Stimulated activated CD8-positive, alpha-beta memory T cell treated with anti-CD3 and anti-CD28 coated beads, Interleukin-2, amount 100 ng/mL, for 48 hours (primary cell): ENCODE data around the gene SH3RF1.

Source experiments
- DNase-seq, 2 donors: peaks; one replicate each; pipeline ENCODE4 v3.0.0-alpha.2; 2020; ENCODE audit warnings: low read depth in 2 of 2

Gene SH3RF1

DNA sequence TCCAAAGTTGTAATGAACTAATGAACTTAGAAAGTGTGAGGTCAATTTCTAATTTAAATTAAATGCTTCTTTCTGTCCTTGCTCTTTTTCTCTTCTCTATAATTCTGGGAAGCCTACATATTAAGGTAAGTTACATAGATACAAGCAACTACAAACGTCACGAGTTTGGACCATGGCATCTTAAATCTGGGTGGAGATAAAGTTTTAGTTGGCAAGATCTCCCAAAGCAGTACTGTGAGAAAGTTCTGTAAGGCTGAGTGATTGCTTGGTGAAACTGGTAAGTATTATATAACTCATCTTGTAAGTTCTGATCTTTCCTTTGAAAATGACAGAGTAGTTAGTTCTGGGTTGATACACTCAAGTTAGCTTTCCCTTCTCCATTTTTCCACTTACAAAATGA is 135.0 kb downstream of the SH3RF1 start:
- no peak for DNase-seq

- no peak for DNase-seq
These were observed 136.8 kb downstream of the SH3RF1 start for GRCh38 chr4:169133932-169134331.

- no peak for DNase-seq
These were observed 138.0 kb downstream of the SH3RF1 start for GRCh38 chr4:169132561-169133305.

DNA sequence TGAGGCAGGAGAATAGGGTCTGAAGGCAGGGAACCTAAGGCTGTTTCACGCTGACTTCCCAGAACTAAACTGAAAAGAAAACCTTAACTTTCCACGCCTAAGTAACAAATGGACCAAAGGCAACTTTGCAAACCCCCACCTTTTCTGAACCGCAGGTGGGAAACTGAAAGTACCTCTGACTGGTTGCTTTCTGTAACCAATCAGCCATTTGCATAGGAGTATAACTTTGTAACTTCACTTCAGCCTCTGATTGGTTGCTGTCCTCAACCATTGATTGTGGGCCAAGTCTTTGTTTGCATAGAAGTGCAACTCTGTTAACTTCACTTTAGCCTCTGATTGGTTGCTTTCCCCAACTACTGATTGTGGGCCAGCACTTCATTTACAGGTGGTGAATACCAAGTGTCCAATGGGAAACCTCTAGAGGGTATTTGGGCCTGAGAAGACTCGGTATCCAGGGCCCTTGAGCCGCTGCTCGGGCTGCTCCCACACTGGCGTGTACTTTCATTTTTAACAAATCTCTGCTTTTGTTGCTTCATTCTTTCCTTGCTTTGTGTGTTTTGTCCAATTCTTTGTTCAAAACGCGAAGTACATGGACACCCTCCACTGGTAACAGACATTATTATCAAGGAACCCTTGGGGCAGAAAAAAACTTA is 139.1 kb downstream of the SH3RF1 start:
- DNase-seq: no peak

DNA sequence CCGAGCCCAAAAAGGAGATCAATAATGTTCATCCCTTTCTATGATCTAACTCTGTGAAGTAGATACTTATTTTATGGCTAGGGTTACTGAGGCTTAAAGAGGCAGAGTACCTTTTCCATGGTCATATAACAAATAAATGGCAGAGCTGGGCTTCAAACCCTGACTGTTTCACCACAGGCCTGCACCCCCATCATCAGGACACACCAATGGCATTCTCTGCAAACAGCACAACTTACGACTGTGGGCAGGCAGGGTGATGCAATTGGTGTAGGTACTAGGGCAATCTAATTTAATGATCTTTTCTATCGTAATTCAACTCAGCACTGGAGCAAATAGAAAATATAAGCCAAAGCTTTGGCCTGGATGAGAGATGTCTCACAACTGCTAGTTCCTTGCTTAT is 141.9 kb downstream of the SH3RF1 start:
- DNase-seq: no peak

DNA sequence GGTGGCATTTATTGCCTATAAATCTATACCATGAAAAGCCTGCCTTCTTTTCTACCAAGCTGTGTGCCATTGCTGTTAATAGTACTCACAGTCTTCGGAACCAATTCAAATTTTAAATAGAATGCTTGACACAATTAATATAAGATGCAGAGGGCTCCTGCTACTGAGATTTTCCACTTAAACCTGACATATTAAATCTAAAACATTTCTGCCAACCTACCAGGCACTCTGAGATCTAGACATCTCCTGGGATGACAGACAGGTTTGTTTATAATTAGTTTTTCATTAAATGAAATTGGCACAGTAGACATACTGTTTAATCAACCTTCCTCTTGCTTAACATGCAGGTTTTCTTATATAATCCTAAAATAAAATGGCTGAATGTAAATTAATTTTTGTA is 143.4 kb downstream of the SH3RF1 start:
- DNase-seq: no peak

DNA sequence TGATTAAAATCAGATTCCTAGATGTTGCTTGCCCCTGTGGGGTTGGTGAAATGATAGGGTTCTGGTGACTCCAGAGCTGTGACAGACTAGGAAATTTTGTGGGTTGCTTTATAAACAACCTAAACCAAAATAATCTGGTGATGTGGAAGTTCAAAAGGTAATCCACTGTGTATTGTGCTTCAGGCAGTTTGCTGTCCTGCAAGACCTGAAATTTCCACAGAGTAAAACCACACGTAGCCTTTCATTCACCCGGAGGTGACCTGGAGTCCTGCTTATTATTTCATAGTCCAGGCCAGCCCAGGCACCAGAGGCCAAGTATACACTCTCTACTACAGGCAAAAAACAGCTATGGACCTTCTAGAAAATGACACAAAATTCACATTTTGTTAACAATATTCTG is 146.1 kb downstream of the SH3RF1 start:
- no peak for DNase-seq

DNA sequence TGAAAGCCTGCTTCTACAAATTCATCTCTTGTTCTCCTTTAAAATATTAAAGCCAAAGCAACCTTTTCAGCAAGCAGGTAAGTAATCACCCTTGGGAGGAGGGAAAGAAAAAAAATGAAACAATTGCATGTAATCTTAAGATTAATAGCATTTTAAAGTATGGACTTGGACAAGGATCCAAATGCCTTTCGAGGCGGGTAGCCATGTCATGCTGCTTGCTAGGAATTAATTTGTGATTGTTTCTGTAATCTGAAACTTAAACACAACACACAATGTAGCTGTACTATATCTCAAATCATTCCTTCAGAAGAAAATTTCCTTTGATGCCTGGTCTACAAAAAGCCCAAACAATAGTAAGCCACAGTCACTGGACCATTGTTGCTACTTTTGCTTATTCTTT is 148.3 kb downstream of the SH3RF1 start:
- DNase-seq: no peak

DNA sequence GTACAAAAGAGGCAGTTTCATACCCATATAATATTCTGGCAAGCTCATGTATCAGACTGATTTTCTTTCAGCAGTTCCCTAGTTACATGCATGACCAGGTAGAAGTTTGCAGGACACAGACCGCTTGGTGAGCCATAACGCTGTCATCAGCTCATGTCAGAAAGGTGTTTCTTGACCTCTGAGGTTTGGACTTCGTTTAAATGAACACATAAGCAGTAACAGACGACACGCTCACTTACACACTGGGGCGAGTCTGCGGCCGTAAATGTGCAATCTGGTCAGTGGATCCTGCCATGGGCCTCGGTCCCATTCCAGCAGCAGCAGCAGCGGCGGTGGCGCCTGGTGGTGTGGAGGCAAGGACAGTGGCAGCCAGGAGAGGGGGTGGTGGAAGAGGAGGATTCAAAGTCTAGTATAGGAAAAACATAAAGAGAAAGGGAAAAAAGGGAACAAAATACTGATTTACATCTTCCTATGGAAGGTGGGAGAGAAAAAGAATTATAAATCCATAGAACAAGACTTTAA is 148.8 kb downstream of the SH3RF1 start:
- no peak for DNase-seq

- no peak for DNase-seq
These were observed 150.1 kb downstream of the SH3RF1 start for GRCh38 chr4:169120624-169121023.

GRCh38 chr4:169119536-169119935 is 151.2 kb downstream of the SH3RF1 start:
- DNase-seq: no peak

DNA sequence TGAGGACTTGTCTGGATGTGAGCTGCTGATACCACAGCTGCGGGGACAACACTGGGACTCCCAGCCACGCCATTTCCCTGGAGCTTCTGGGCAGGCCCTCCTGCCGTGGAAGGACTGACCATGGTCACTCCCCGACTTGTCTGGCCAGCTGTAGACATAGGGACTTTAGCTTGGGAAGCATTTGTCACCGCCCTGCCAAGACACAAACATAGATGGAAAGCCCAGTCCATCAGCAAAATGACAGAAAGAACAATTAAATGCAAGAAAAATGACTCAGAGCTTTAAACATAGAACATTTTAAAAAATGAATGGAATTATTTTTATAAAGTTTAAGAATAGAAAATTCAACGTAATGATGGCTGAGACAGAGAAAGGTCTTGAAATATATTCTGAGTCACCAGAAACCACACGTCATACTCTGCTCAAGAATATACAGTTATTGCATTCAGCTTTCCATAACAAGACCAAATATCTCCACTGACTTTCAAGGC is 153.1 kb downstream of the SH3RF1 start:
- no peak for DNase-seq

DNA sequence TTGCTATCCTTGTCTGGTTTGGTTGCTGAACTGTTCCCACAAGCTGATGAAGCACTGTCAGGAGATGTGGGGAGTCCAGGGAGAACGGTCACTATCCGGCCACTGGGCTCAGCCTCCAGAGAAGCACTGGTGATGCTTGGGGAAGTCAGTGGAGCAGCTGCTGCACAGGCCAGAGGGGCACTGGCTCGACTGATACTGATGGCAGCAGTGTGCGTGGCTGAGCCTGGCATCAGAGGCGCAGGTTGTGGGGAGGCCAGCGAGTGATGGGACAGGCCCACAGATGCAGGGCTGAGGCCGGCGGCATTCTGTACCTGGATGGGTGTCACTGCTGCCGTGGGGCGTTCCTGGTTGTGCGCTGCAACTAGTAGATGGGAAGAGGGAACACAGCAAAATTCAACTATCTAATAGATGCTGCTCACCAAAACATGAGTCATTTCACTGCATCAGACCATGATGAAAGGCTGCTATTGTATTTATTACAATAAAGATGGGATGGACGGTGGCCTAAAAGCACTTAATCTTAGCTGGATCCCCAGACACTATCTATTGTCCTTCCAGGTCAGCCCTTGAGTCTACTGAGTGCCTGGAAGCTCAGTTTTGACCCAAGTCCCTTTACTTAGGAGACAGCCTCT is 154.4 kb downstream of the SH3RF1 start:
- no peak for DNase-seq

DNA sequence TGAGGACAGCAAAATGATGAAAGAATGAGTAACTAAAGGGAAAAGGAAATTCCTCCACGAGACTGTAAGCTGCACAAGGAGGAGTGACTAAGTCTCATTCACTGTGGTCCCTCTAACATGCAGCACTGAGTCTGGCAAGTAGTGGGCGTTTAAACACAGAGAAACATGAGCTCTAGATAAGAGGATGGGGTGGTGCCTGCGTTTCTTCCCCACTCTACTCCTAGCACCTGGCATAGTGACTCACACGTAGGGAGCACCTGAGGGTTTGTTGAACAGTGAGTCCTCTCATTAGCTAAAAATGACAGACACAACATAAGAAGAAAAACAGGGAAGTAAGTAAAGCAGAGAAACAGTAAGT is 154.9 kb downstream of the SH3RF1 start:
- no peak for DNase-seq

GRCh38 chr4:169115144-169115896 is 155.4 kb downstream of the SH3RF1 start:
- no peak for DNase-seq

GRCh38 chr4:169114341-169114974 is 156.3 kb downstream of the SH3RF1 start:
- no peak for DNase-seq

DNA sequence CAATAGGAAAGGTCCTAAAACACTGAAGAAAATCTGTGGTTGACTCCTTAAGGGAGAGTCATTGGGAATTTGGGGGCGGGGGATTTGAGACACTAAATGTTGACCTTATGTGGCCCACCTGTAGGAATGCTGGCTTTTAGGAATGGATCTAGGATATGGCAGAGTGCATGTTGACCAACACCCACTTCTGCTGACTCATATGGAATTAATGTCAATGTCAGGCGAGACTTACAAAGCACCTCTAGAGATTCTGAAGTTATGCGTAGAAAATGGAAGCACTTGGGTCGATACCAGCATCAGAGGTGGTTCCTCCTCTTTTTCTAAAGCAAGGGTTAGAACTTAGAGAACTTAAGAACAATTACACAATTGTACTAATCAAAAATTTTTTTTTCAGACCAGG is 160.1 kb downstream of the SH3RF1 start:
- DNase-seq: no peak

DNA sequence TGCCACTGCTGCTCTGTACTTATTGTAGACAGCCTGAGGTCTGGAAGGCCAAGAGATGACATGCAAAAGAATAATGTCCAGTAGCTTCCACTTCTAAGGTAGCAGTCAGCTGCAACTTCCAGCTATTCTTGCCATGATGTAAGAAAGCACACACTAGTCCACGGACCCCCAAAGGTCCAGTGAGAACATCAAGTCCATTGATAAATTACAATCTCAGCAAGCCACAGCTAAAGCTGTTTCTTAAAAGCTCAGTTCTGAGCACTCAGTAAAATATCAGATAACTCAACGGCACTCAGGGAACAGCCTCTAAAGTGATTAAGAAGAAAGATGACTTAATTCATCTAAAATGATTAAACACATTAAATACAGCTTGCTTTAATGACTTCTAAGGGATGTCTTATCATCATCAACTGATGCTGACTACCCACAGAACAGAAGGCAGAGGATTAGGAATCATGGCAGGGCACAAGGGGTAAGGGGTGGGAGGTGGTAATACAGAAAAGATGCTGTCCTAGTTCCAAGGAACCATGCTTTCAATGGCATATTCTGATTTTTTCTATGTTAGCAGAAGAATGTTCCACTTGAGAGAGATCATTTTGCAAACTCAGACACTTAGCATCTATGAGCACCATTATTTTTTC is 161.6 kb downstream of the SH3RF1 start:
- DNase-seq: no peak

GRCh38 chr4:169108303-169108702 is 162.5 kb downstream of the SH3RF1 start:
- DNase-seq: no peak

GRCh38 chr4:169107528-169107927 is 163.2 kb downstream of the SH3RF1 start:
- no peak for DNase-seq

DNA sequence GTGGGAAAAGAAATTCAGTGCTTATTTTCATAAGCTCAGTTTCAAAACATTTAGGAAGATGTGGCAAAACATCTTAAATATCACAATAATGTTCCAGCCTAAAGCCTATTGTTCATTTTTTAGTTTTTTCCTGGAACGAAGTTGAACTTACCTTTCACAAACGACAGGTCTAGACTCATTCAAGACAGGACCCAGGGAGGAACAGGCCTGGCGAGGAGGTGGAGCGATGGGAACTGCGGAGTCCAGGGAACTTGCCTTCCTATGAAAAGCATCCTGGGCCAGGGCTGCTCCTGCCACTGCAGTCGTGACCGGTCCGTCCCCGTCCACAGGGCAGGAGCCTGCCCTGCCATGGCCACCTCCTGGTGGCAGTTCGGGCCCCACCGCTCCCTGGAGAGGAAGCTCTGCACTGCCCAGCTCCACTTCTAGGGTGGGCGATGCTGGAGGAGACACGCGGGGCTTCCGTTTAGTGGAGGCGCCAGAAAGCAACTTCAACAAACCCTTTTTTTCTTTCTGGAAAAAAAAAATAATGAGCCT is 164.0 kb downstream of the SH3RF1 start:
- DNase-seq: no peak
